SK-N-MC (cell line): Measurements from ENCODE around the gene FAM120A.

Source experiments
- DNase-seq: peaks from one replicate; pipeline ENCODE4 v3.0.0-alpha.2; 2011; ENCODE audit warnings: low read depth, low spot score
- H3K27ac ChIP-seq: fragments of 200-600 bp; sonication (generic); 2 replicates; pipeline ENCODE4 v1.5.1; 2016; ENCODE audit warnings: mixed run types
- H3K36me3 ChIP-seq: fragments of 200-600 bp; sonication (generic); 2 replicates; pipeline ENCODE4 v1.6.1; 2017; ENCODE audit warnings: antibody characterized with exemption, low read length, mixed read lengths; ENCODE audit not compliant: insufficient read depth
- H3K4me3 ChIP-seq: fragments of 200-600 bp; sonication (generic); 2 replicates; pipeline ENCODE4 v1.5.1; 2016
- H3K9ac ChIP-seq: fragments of 200-600 bp; sonication (generic); 2 replicates; pipeline ENCODE4 v1.8.0; 2017; ENCODE audit warnings: mixed run types, mixed read lengths; ENCODE audit not compliant: insufficient read length
- H3K9me3 ChIP-seq: fragments of 200-600 bp; sonication (generic); 2 replicates; pipeline ENCODE4 v1.6.1; 2017; ENCODE audit warnings: low read depth, mild to moderate bottlenecking, antibody characterized with exemption, low read length, moderate library complexity, mixed read lengths
- EZH2 ChIP-seq: fragments of 200-600 bp; sonication (generic); IDR thresholded peaks from one replicate; pipeline ENCODE4 v1.6.1; 2017; ENCODE audit warnings: antibody characterized with exemption
- FOXP2 ChIP-seq: optimal IDR thresholded peaks from 2 replicates; pipeline ENCODE3; 2011; ENCODE audit warnings: mild to moderate bottlenecking, moderate library complexity; ENCODE audit not compliant: insufficient read depth; ENCODE audit errors: extremely low read length, control extremely low read depth
- POLR2AphosphoS5 ChIP-seq: IDR thresholded peaks from 2 replicates; pipeline ENCODE4 v1.6.1; 2012; ENCODE audit warnings: mild to moderate bottlenecking, low read depth, low read length, borderline replicate concordance

FAM120A gene

GRCh38 chr9:93463638-93464248, 12.3 kb downstream of the FAM120A start:
- H3K36me3 ChIP-seq = no peaks in the 10 kb centered on the region
- H3K27ac ChIP-seq = no peak overlapping the region
- no peak overlapping the region for H3K4me3 ChIP-seq
- H3K9ac ChIP-seq = no peak overlapping the region
- H3K9me3 ChIP-seq = no peaks in the 10 kb centered on the region
- no peak for DNase-seq
- no peak for TF ChIP-seq FOXP2
- no peak for TF ChIP-seq POLR2AphosphoS5
- TF ChIP-seq EZH2 = no peak

GRCh38 chr9:93464395-93464794, 12.9 kb downstream of the FAM120A start:
- no peaks in the 10 kb centered on the region for H3K9me3 ChIP-seq
- DNase-seq = no peak
- no peak overlapping the region for H3K9ac ChIP-seq
- H3K27ac ChIP-seq = no peak overlapping the region
- TF ChIP-seq EZH2 (no peak), POLR2AphosphoS5 (no peak), FOXP2 (no peak)
- H3K4me3 ChIP-seq = no peak overlapping the region
- H3K36me3 ChIP-seq = no peaks in the 10 kb centered on the region

- Histone ChIP-seq H3K27ac (no peak overlapping the region), H3K9me3 (no peaks in the 10 kb centered on the region), H3K4me3 (no peak overlapping the region), H3K9ac (no peak overlapping the region), H3K36me3 (no peaks in the 10 kb centered on the region)
- no peak for DNase-seq
- no peak for TF ChIP-seq EZH2
- TF ChIP-seq FOXP2 = no peak
- no peak for TF ChIP-seq POLR2AphosphoS5
These were observed 13.4 kb downstream of the FAM120A start for GRCh38 chr9:93464876-93465275.

- no peaks in the 10 kb centered on the region for H3K9me3 ChIP-seq
- no peak overlapping the region for H3K27ac ChIP-seq
- H3K9ac ChIP-seq = no peak overlapping the region
- peaks cover 2% of the 10 kb centered on the region for H3K36me3 ChIP-seq
- DNase-seq = no peak
- no peak overlapping the region for H3K4me3 ChIP-seq
- TF ChIP-seq POLR2AphosphoS5 (no peak), FOXP2 (no peak), EZH2 (no peak)
These were observed 14.4 kb downstream of the FAM120A start for GRCh38 chr9:93465855-93466254.

GRCh38 chr9:93466416-93467061, 15.1 kb downstream of the FAM120A start:
- DNase-seq = no peak
- peak overlapping the region; percentile 32; the same call in 1 of the 2 replicates for H3K4me3 ChIP-seq
- TF ChIP-seq EZH2 (no peak), FOXP2 (no peak), POLR2AphosphoS5 (no peak)
- no peaks in the 10 kb centered on the region for H3K9me3 ChIP-seq
- peaks cover 9% of the 10 kb centered on the region for H3K36me3 ChIP-seq
- H3K9ac ChIP-seq = no peak overlapping the region
- H3K27ac ChIP-seq = no peak overlapping the region

- peak overlapping the region; percentile 32 for H3K4me3 ChIP-seq
- peak; percentile 52 for DNase-seq
- no peak overlapping the region for H3K27ac ChIP-seq
These were observed 15.6 kb downstream of the FAM120A start for GRCh38 chr9:93467062-93467416.

GRCh38 chr9:93467462-93467861, 16.0 kb downstream of the FAM120A start:
- Histone ChIP-seq H3K36me3 (peaks cover 11% of the 10 kb centered on the region), H3K9me3 (no peaks in the 10 kb centered on the region), H3K4me3 (peak overlapping the region; percentile 32), H3K9ac (no peak overlapping the region), H3K27ac (no peak overlapping the region)
- TF ChIP-seq POLR2AphosphoS5 = no peak
- no peak for TF ChIP-seq FOXP2
- TF ChIP-seq EZH2 = no peak
- no peak for DNase-seq

More at GRCh38 chr9:93467062-93467416, 15.6 kb downstream of the FAM120A start:
- TF ChIP-seq POLR2AphosphoS5 (no peak; the same call in 1 of the 2 replicates), EZH2 (no peak), FOXP2 (no peak)
- Histone ChIP-seq H3K9ac (no peak overlapping the region), H3K36me3 (peaks cover 11% of the 10 kb centered on the region), H3K9me3 (no peaks in the 10 kb centered on the region)

- H3K9me3 ChIP-seq = no peaks in the 10 kb centered on the region
- TF ChIP-seq FOXP2 (no peak), EZH2 (no peak), POLR2AphosphoS5 (no peak)
- DNase-seq = no peak
- H3K36me3 ChIP-seq = peaks cover 11% of the 10 kb centered on the region
- no peak overlapping the region for H3K27ac ChIP-seq
- H3K4me3 ChIP-seq = no peak overlapping the region
- H3K9ac ChIP-seq = no peak overlapping the region
These were observed 17.4 kb downstream of the FAM120A start for GRCh38 chr9:93468763-93469456.

- H3K27ac ChIP-seq = no peak overlapping the region
- no peak for DNase-seq
- no peaks in the 10 kb centered on the region for H3K9me3 ChIP-seq
- H3K36me3 ChIP-seq = peaks cover 11% of the 10 kb centered on the region
- H3K4me3 ChIP-seq = no peak overlapping the region
- no peak for TF ChIP-seq EZH2
- no peak for TF ChIP-seq FOXP2
- no peak for TF ChIP-seq POLR2AphosphoS5
- no peak overlapping the region for H3K9ac ChIP-seq
These were observed 18.9 kb downstream of the FAM120A start for GRCh38 chr9:93470391-93470790.
